Body of pancreas (tissue), 4 donors: Measurements from ENCODE around the gene SRSF7. TPM values are rescaled to one million over a fixed set of nuclear protein-coding genes. Genes with fewer than 3 reads are reported as not detected.
"Not testable (repeated sequence)": the region's sequence is repeated elsewhere in the genome, so short reads cannot be mapped to it uniquely, and the experiment has no call there.

Experiments used
- ATAC-seq: fragments of 150-250 bp; one replicate; pipeline ENCODE4 v1.9.1; 2016
- DNase-seq, 4 donors: peaks; one replicate each; pipeline ENCODE4 v3.0.0-alpha.2; 2019
- H3K27ac ChIP-seq, 4 donors: fragments of 200-600 bp; sonication (generic); 1 replicate in 3 of 4; 2 replicates in 1 of 4; pipeline versions ENCODE4 v1.5.1 to v1.6.1; 2016 to 2019; ENCODE audit warnings: mild to moderate bottlenecking in 1 of 4, mixed read lengths in 1 of 4, moderate library complexity in 1 of 4
- H3K27me3 ChIP-seq, 2 donors: fragments of 200-600 bp; sonication (generic); one replicate each; pipeline ENCODE4 v1.6.0; 2016; ENCODE audit warnings: mild to moderate bottlenecking in 1 of 2
- H3K36me3 ChIP-seq, 2 donors: fragments of 200-600 bp; sonication (generic); replicated peaks in 1 of 2; 2 replicates each; pipeline ENCODE4 v1.5.1; 2016; ENCODE audit warnings: low read depth in 2 of 2; ENCODE audit not compliant: insufficient read depth in 1 of 2
- H3K4me1 ChIP-seq: fragments of 200-600 bp; sonication (generic); one replicate; pipeline ENCODE4 v1.6.0; 2016
- H3K4me3 ChIP-seq, 2 donors: fragments of 200-600 bp; sonication (generic); 1 replicate in 1 of 2; 2 replicates in 1 of 2; pipeline ENCODE4 v1.5.1; 2016 to 2019
- H3K9me3 ChIP-seq, 3 donors: fragments of 200-600 bp; sonication (generic); 1 replicate in 2 of 3; 2 replicates in 1 of 3; pipeline ENCODE4 v1.5.1; 2016
- CTCF ChIP-seq, 7 experiments: fragments of 450-650 bp in 4 of 7; fragments of 200-600 bp in 3 of 7; sonication (generic) in 3 of 7; IDR thresholded peaks; one replicate each; pipeline ENCODE4 v1.5.1; 2016 to 2019; ENCODE audit warnings: antibody characterized with exemption in 7 of 7
- POLR2A ChIP-seq, 3 donors: fragments of 450-650 bp; IDR thresholded peaks; one replicate each; pipeline ENCODE4 v1.6.1; 2016; ENCODE audit warnings: antibody characterized with exemption in 3 of 3, mild to moderate bottlenecking in 2 of 3
- WGBS, 2 donors: methylation state at CpG; one replicate each; pipeline ENCODE4 v1.1.5; 2017; 5-methylcytosine and 5-hydroxymethylcytosine counted together
- intact Hi-C: fragments of 100-400 bp; cut with DNase I; formaldehyde crosslinking; loops from one replicate; pipeline ENCODE4 v1.15.1; 2023
- total RNA-seq, 2 donors: library from RNA; depleted of rRNA; stranded (reverse); fragments of >200 nt; gene quantifications; one replicate each; pipeline ENCODE4 v1.1.0, GENCODE V29; 2016

The SRSF7 gene
- total RNA-seq, 2 donors from 2014 or later = 55.8 to 68.2 TPM

GRCh38 chr2:38763228-38763627 lies 12.1 kb upstream of the SRSF7 start:
- peaks cover 15% of the 10 kb centered on the region for H3K4me1 ChIP-seq
- DNase-seq (no peak), ATAC-seq (no peak)
- H3K27me3 ChIP-seq = no peaks in the 10 kb centered on the region
- H3K36me3 ChIP-seq = no peaks in the 10 kb centered on the region
- TF ChIP-seq CTCF (IDR thresholded peaks at IDR 0.05) (no peak), POLR2A (IDR thresholded peaks at IDR 0.05) (no peak)
- no peaks in the 10 kb centered on the region for H3K9me3 ChIP-seq
- H3K27ac ChIP-seq = no peak overlapping the region
- intact Hi-C loops = no loop called here
- 57 to 75% methylated on average over 2 of the region's 2 CpGs for WGBS, 2 donors
- H3K4me3 ChIP-seq = no peak overlapping the region

GRCh38 chr2:38755891-38756290 lies 4.7 kb upstream of the SRSF7 start:
- H3K36me3 ChIP-seq, intact Hi-C loops, H3K27me3 ChIP-seq, ATAC-seq, DNase-seq, H3K4me3 ChIP-seq, H3K27ac ChIP-seq, H3K9me3 ChIP-seq, H3K4me1 ChIP-seq: not testable (repeated sequence)
- 100% methylated on average over 5 of the region's 31 CpGs; no CpG with 5 or more reads in 1 of the 2 donors for WGBS, 2 donors

GRCh38 chr2:38754506-38754905 lies 3.3 kb upstream of the SRSF7 start:
- no peak for TF ChIP-seq POLR2A (IDR thresholded peaks at IDR 0.05)
- no peak for TF ChIP-seq CTCF (IDR thresholded peaks at IDR 0.05)
- no peaks in the 10 kb centered on the region for H3K36me3 ChIP-seq
- ATAC-seq (no peak), DNase-seq (no peak)
- H3K27me3 ChIP-seq = no peaks in the 10 kb centered on the region
- no peak overlapping the region for H3K27ac ChIP-seq
- H3K9me3 ChIP-seq = no peaks in the 10 kb centered on the region
- intact Hi-C loops = no loop called here
- H3K4me3 ChIP-seq = no peak overlapping the region
- 37 to 47% methylated on average over 3 of the region's 3 CpGs for WGBS, 2 donors
- H3K4me1 ChIP-seq = peaks cover 9% of the 10 kb centered on the region

GRCh38 chr2:38754049-38754448 lies 2.9 kb upstream of the SRSF7 start:
- Histone ChIP-seq H3K27me3 (no peaks in the 10 kb centered on the region), H3K9me3 (no peaks in the 10 kb centered on the region), H3K4me1 (peaks cover 12% of the 10 kb centered on the region), H3K36me3 (no peaks in the 10 kb centered on the region), H3K27ac (no peak overlapping the region), H3K4me3 (no peak overlapping the region)
- intact Hi-C loops = no loop called here
- ATAC-seq (no peak), DNase-seq (no peak)
- TF ChIP-seq POLR2A (IDR thresholded peaks at IDR 0.05) (no peak), CTCF (IDR thresholded peaks at IDR 0.05) (no peak)

GRCh38 chr2:38751596-38752410 lies 642 bp upstream of the SRSF7 start:
- Histone ChIP-seq H3K4me3 (peak overlapping the region in 1 of 2 donors; percentile 94), H3K27ac (peak overlapping the region; percentile 92 to 99 (median 96)), H3K9me3 (no peaks in the 10 kb centered on the region), H3K4me1 (peaks cover 35% of the 10 kb centered on the region), H3K27me3 (no peaks in the 10 kb centered on the region), H3K36me3 (peaks cover 0 to 8% of the 10 kb centered on the region in 2 donors)
- DNase-seq (no peak), ATAC-seq (no peak)
- intact Hi-C loops = no loop called here
- no peak for TF ChIP-seq CTCF (IDR thresholded peaks at IDR 0.05)
- no peak for TF ChIP-seq POLR2A (IDR thresholded peaks at IDR 0.05)
- WGBS, 2 donors = 31 to 35% methylated on average over 16 to 18 of the region's 18 CpGs
